SJCRH30 (cell line): ENCODE measurements around the gene AMPD3. TPM values are rescaled to one million over a fixed set of nuclear protein-coding genes. Genes with fewer than 3 reads are reported as not detected.

Experiments
- DNase-seq, 2 experiments: peaks; one replicate each; pipeline ENCODE4 v3.0.0-alpha.2; 2015 to 2020
- H3K27ac ChIP-seq: fragments of 250-450 bp; sonication (Bioruptor Pico); 2 replicates; pipeline ENCODE4 v1.5.1; 2020; ENCODE audit warnings: mild to moderate bottlenecking, moderate library complexity
- H3K27me3 ChIP-seq: fragments of 250-450 bp; sonication (Bioruptor Pico); 2 replicates; pipeline ENCODE4 v1.5.1; 2020; ENCODE audit warnings: mild to moderate bottlenecking, moderate library complexity
- H3K36me3 ChIP-seq: fragments of 250-450 bp; sonication (Bioruptor Pico); 2 replicates; pipeline ENCODE4 v1.5.1; 2020; ENCODE audit warnings: mild to moderate bottlenecking, moderate library complexity
- H3K4me1 ChIP-seq: fragments of 250-450 bp; sonication (Bioruptor Pico); 2 replicates; pipeline ENCODE4 v1.5.1; 2020; ENCODE audit warnings: mild to moderate bottlenecking, moderate library complexity
- H3K4me3 ChIP-seq: fragments of 250-450 bp; sonication (Bioruptor Pico); 2 replicates; pipeline ENCODE4 v1.5.1; 2020; ENCODE audit warnings: mild to moderate bottlenecking, moderate library complexity
- H3K9me3 ChIP-seq: fragments of 250-450 bp; sonication (Bioruptor Pico); replicated peaks from 2 replicates; pipeline ENCODE4 v1.5.1; 2020; ENCODE audit warnings: mild to moderate bottlenecking, moderate library complexity
- total RNA-seq: library from RNA; depleted of rRNA; stranded (reverse); fragments of >200 nt; shearing (Covaris generic); gene quantifications from 2 replicates; pipeline ENCODE4 v1.2.3, GENCODE V29; 2014; rRNA removed

Gene AMPD3
- total RNA-seq, 1 experiment from 2014 or later = 14.9 TPM

GRCh38 chr11:10556590-10556989, 101.5 kb downstream of the AMPD3 start:
- Histone ChIP-seq H3K27ac (no peak overlapping the region), H3K4me3 (no peak overlapping the region), H3K4me1 (no peaks in the 10 kb centered on the region), H3K27me3 (peaks cover 3% of the 10 kb centered on the region), H3K36me3 (no peaks in the 10 kb centered on the region), H3K9me3 (0 out of 2 replicates have a peak, but pooled peaks cover 3% of the 10 kb centered on the region)
- no peak for DNase-seq

Other genes with a start within 250 kb of the AMPD3 start
- 31.8 and 34.7 TPM in 2 replicates for gene SBF2, start 161.0 kb upstream of the AMPD3 start, total RNA-seq
- 2.2 and 2.3 TPM in 2 replicates for gene ADM, start 150.2 kb upstream of the AMPD3 start, total RNA-seq
- gene RNF141, start 85.9 kb downstream of the AMPD3 start, total RNA-seq = 12.6 and 13.9 TPM in 2 replicates
- gene LYVE1, start 113.4 kb downstream of the AMPD3 start, total RNA-seq = not detected in 2 replicates
- gene IRAG1, start 238.5 kb downstream of the AMPD3 start, total RNA-seq = not detected in 2 replicates